Measurements from ENCODE around the gene VTN.
A peak's percentile ranks its signal among the peaks of the same experiment; 100 is the strongest.

VTN gene

DNA sequence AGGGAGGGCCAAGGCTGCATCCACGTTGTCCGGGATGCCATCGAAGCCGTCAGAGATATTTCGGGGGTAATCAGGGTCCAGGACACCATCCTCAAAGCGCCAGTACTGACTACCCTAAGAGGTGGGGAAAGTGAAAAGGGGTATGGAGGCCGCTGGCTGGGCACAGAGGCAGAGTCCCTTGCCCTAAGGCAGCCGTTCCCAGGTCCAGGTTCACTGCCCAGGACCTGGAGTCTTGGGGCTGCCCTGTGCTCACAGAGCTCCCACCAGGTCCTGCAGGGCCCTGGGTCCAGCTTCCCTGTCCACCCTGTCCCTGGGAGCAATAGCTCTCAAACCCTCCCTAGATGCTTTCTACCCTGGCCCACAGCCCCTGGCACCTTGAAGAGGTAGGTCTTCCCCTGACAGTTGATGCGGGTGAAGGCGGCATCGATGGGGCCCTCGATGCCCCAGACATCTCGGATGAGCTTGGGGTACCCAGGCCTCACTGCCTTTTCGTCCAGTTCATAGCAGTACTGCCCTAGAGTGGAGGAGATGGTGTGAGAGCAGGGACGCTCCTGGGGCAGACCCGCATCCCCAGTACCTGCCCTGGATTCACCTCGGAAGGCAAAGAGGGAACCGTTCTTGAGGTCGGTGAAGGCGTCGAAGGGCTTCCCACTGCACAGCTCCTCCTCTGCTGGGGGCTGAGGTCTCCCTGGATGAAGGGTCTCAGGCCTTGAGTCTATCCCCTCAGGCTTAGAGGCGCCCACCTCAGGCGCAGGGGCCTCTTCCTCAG, 1.0 kb downstream of the VTN start:
- DNase-seq (ENCODE audit: low read depth) = no peak

- DNase-seq (ENCODE audit: low read depth) = no peak
Observed at GRCh38 chr17:28368306-28368831, 1.7 kb downstream of the VTN start.

GRCh38 chr17:28367641-28368305, 2.3 kb downstream of the VTN start:
- no peak for DNase-seq (ENCODE audit: low read depth)

DNA sequence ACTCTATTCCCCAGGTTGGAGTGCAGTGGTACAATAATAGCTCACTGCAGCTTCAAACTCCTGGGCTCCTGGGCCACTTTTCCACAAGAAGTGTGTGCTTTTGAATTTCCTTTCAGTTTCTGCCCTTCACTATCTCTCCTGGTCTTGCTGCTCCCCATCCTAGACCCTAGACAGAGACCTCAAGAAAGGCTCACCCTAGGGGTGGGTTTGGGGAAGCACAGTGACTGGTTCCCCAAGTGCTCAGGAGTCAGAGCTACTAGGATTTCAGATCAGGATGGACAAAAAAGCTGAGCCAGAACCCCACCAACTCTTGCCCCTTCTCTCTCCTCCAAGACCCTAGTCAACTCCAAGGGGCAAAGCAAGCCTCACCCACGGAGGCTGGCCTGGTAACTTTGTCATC, 3.5 kb downstream of the VTN start:
- no peak for DNase-seq (ENCODE audit: low read depth)

GRCh38 chr17:28365487-28365886, 4.6 kb downstream of the VTN start:
- DNase-seq (ENCODE audit: low read depth) = no peak

DNA sequence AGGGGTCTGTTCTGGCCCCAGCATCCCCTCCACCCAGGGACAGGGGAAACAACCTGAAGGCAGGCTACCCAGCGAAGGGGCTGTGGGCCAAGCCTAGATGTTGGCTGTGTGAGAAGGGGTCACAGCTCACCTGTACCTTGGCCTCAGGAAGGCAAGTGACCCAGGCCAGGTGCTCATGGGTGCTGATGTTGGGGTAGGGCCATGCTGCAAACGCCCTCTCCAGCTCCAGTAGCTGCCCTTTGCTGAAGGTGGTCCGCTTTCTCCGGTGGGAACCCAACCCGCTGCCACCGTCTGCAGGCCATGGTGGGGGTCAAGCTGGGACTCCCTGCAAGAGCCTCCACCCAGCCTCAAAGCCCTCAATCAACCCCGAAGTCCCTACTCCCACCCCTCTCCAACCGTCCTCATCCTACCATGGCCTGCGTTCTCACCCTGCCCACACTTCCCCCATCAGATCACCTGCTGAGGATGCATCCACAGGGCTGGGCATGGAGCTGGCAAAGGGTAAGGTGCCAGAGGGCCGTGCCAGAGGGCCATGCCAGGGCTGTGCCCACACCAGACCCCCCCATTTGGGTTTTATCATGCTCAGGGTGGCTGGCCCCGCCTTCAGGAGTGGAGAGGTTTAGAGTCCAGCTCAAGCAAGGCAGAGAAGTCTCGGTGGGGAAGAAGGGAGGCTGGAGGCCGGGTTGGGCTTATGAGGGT, 5.3 kb downstream of the VTN start, which contains the start of gene SEBOX:
SEBOX (minus strand) TSS at position 535 of the 699 bp plus-strand sequence; CDS start at position 487, 48 bp downstream.
- DNase-seq (ENCODE audit: low read depth) = no peak

GRCh38 chr17:28363776-28364650, 6.1 kb downstream of the VTN start:
- no peak for DNase-seq (ENCODE audit: low read depth)

DNA sequence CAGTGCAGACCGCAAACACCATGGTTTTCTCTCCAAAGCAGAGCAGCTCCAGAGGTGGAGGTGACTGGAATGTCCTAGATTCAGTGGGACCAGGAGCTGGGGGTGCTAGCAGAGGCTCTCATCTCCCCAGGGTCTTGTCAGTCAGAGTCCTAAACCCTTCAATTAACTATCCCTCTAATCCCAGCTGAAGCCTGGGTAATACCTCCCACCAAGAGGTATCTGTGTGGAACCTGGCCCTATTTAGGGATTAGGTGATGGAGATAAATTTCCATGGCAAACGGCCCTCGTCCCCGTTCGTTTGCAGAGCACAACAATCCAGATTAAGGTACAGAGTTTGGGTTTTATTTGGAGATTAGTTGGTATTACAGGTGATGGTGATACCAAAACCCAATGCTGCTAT, 6.9 kb downstream of the VTN start:
- no peak for DNase-seq (ENCODE audit: low read depth)

GRCh38 chr17:28357901-28358197, 12.3 kb downstream of the VTN start:
- DNase-seq (ENCODE audit: low read depth) = no peak

DNA sequence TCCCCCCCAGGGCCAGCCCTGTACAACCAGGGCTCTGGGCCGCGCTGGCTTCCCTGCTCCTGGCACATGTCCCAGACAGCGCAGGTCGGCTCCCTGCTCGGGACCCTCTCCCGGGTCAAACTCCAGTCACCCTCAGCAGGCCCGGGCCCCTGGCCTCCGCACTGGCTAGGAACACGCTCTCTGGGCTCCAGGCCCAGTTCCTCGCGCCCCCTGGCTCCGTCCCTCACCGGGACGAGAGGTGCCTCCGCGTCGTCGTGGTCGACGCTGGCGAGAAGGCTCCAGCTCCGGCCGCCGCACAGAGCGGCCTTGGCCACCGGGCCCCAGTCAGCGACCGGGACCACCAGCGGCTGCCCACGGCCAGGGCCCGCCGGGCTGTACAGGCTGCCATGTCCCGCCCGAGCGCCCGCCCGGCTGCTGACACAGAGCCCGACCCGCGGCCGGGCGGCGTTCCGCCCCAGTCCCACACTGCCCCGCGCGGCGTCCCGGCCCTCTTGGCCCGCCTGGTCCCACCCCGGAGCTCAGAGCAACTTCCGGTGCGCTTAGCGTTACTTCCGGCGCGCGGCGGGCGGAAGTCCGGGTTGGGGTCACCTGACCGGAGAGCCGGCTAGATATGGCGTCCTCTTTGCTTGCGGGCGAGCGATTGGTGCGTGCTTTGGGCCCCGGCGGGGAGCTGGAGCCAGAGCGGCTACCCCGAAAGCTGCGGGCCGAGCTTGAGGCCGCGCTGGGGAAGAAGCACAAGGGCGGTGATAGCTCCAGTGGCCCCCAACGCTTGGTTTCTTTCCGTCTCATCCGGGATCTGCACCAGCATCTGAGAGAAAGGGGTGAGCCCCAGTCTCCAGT, 12.8 kb downstream of the VTN start, which contains the start of gene POLDIP2:
POLDIP2 (minus strand) TSS at position 467 of the 840 bp plus-strand sequence; CDS start at position 388, 79 bp downstream.
- peak; percentile 92 for DNase-seq (ENCODE audit: low read depth)

GRCh38 chr17:28350271-28350670, 19.8 kb downstream of the VTN start:
- DNase-seq (ENCODE audit: low read depth) = no peak

DNA sequence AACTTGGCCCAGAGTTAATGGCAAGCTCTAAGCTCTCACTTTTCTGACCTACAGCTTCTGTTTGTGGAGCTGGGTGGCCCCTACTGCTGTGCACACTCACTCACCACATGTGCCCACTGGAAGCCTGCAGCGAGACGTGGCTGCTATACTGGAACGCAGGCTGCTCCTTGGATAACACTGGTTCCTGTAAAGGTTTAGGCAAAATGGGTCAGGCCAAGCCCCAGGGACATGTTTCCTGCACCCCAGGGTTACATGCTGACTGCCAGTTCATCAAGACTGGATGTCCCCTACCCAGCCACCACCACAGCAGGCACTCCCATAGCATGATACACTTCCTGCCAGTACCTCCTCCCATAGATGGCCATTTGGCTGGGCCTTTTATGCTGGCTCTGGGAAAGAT, 21.1 kb downstream of the VTN start:
- DNase-seq (ENCODE audit: low read depth) = no peak

GRCh38 chr17:28347261-28347891, 22.7 kb downstream of the VTN start:
- DNase-seq (ENCODE audit: low read depth) = peak; percentile 79

- no peak for DNase-seq (ENCODE audit: low read depth)
Observed at GRCh38 chr17:28346746-28347246, 23.3 kb downstream of the VTN start.

GRCh38 chr17:28346199-28346580, 23.9 kb downstream of the VTN start:
- DNase-seq (ENCODE audit: low read depth) = no peak

GRCh38 chr17:28345419-28346198, 24.5 kb downstream of the VTN start:
- no peak for DNase-seq (ENCODE audit: low read depth)

GRCh38 chr17:28344435-28344901, 25.6 kb downstream of the VTN start:
- no peak for DNase-seq (ENCODE audit: low read depth)

DNA sequence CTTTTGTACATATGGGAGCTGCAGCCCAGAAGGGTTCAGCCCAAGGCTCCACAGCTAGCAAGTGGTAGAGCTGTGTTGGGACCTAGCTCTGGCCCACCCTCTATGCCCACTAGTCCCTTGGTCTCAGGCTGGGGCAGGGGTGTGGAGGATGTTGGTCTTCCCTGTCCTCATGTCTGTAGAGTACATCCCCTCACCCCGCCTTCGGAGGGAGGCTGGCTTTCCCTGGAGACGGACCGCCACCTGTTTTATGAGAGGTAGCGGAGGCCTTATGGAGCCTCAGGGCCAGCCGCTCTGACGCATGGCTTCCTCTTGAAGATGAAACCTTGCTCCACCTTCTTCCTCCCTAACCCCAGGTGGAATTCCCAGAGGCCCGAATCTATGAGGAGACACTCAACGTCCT, 26.1 kb downstream of the VTN start:
- DNase-seq (ENCODE audit: low read depth) = no peak

DNA sequence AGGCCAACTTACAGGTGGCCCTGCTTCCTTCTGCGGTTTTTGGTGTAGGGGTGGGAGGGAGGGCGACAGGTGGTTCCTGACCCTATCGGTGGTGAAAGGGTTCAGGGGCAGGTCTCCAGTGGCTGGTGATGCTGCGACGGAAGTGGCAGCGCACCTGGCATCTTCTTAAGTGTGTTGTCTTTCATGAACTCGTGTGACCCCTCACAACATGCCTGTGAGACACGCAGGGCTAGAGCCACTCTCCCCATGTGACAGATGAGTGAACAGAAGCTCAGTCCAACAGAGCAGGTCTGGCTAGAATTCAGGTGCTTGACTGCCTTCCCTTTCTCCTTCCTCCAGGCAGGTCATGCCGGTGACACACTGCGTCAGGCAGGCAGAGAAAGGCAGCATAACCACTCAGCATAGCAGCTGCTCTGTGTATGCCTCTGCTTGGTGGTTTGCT, 26.6 kb downstream of the VTN start:
- DNase-seq (ENCODE audit: low read depth) = no peak
